ENCODE results near the gene HOXD12. TPM values are rescaled to one million over a fixed set of nuclear protein-coding genes. Genes with fewer than 3 reads are reported as not detected.
A peak's percentile ranks its signal among the peaks of the same experiment; 100 is the strongest.

The HOXD12 gene
- total RNA-seq, 1 experiment from 2014 or later = 0.27 TPM

DNA sequence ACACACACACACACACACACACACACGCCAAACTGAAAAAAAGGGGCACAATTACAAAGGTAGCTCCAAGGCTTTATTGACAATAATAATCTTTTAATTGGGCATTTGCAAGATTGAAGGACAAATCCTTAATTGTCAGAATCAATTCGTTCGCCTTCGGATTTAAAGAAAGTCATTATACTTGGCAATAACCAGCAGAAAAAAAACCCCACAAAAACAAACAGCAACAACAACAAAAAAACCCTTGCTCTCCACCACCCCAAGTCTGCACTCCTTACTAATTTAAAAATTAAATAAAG is 28.1 kb downstream of the HOXD12 start:
- Histone ChIP-seq H3K9me3 (ENCODE audit: control insufficient read depth in 1 of 2, insufficient read depth in 1 of 2, low read depth in 1 of 2, low read length in 2 of 2) (no peaks in the 10 kb centered on the region), H3K9ac (ENCODE audit: low read length) (no peak overlapping the region), H3K9me2 (ENCODE audit: insufficient read depth) (no peaks in the 10 kb centered on the region), H3K4me1 (ENCODE audit: control insufficient read depth in 1 of 2, insufficient read depth in 2 of 2, low read length in 2 of 2) (peaks cover 6 to 17% of the 10 kb centered on the region in 2 experiments; a peak in 3 of 4 replicates), H3K4me3 (replicated peaks in 1 of 2; ENCODE audit: low read depth in 1 of 2, low read length in 2 of 2) (no peak overlapping the region), H3K27me3 (ENCODE audit: insufficient read depth, low read length) (no peaks in the 10 kb centered on the region), H4K20me1 (ENCODE audit: insufficient read depth) (no peaks in the 10 kb centered on the region), H3K4me2 (ENCODE audit: low read length) (peak overlapping the region; percentile 51; the same call in 1 of the 2 replicates), H2AFZ (ENCODE audit: low read depth, low read length, poor library complexity, severe bottlenecking) (peak overlapping the region; percentile 70), H3K79me2 (ENCODE audit: insufficient read depth, low read length) (no peaks in the 10 kb centered on the region), H3K36me3 (ENCODE audit: control insufficient read depth in 1 of 2, insufficient read depth in 2 of 2, low read length in 2 of 2) (no peaks in the 10 kb centered on the region), H3K27ac (ENCODE audit: low read depth, low read length) (no peak overlapping the region)
- TF ChIP-seq EZH2 (IDR thresholded peaks at IDR 0.05) = no peak
- TF ChIP-seq, protein P1, sequence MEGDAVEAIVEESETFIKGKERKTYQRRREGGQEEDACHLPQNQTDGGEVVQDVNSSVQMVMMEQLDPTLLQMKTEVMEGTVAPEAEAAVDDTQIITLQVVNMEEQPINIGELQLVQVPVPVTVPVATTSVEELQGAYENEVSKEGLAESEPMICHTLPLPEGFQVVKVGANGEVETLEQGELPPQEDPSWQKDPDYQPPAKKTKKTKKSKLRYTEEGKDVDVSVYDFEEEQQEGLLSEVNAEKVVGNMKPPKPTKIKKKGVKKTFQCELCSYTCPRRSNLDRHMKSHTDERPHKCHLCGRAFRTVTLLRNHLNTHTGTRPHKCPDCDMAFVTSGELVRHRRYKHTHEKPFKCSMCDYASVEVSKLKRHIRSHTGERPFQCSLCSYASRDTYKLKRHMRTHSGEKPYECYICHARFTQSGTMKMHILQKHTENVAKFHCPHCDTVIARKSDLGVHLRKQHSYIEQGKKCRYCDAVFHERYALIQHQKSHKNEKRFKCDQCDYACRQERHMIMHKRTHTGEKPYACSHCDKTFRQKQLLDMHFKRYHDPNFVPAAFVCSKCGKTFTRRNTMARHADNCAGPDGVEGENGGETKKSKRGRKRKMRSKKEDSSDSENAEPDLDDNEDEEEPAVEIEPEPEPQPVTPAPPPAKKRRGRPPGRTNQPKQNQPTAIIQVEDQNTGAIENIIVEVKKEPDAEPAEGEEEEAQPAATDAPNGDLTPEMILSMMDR (IDR thresholded peaks at IDR 0.05 in 2 of 3, conservative IDR thresholded peaks at IDR 0.05 in 1 of 3; ENCODE audit: borderline replicate concordance in 1 of 3, insufficient read depth in 1 of 3, low read depth in 2 of 3, low read length in 2 of 3) = no peak
- DNase-seq (ENCODE audit: low read depth, low spot score) (no peak), ATAC-seq (no peak)
- no TSS peak for BruUV-seq (replicated peaks)
- intact Hi-C loops (cut with micrococcal nuclease) = loop anchor here (1.0 to 5.0 kb wide), 7 partner anchors 511 to 1630 kb away; no protein-coding TSS in a partner anchor
- ChIA-PET POLR2A (interaction anchor here (0.7 to 1.9 kb wide), 5 partner anchors 41 to 1035 kb away, joined by 3 to 5 read pairs (median 4); no protein-coding TSS in a partner anchor), CTCF (interaction anchor here (0.8 to 3.9 kb wide), 22 partner anchors 9 to 1036 kb away, joined by 3 to 36 read pairs (median 7); no protein-coding TSS in a partner anchor), RAD21 (ENCODE audit: low non-redundant PET in 1 of 2, low total read pairs in 2 of 2, uncharacterized antibody in 2 of 2, unreplicated experiment in 2 of 2) (interaction anchor here in 1 of 2 experiments (0.6 to 1.5 kb wide), 2 partner anchors 327 to 1013 kb away, joined by 3 read pairs; no protein-coding TSS in a partner anchor)

- no TSS peak for BruUV-seq (replicated peaks)
- ChIA-PET RAD21 (ENCODE audit: low non-redundant PET in 1 of 2, low total read pairs in 2 of 2, uncharacterized antibody in 2 of 2, unreplicated experiment in 2 of 2) (no interaction called here), POLR2A (interaction anchor here (0.7 to 1.9 kb wide), 5 partner anchors 40 to 1034 kb away, joined by 3 to 5 read pairs (median 4); no protein-coding TSS in a partner anchor), CTCF (interaction anchor here (1.0 to 3.9 kb wide), 10 partner anchors 318 to 1020 kb away, joined by 3 to 36 read pairs (median 16); no protein-coding TSS in a partner anchor)
- no peaks in the 10 kb centered on the region for H4K20me1 ChIP-seq (ENCODE audit: insufficient read depth)
- H3K27me3 ChIP-seq (ENCODE audit: insufficient read depth, low read length) = no peaks in the 10 kb centered on the region
- H3K4me1 ChIP-seq (ENCODE audit: control insufficient read depth in 1 of 2, insufficient read depth in 2 of 2, low read length in 2 of 2) = peaks cover 6 to 17% of the 10 kb centered on the region in 2 experiments; a peak in 3 of 4 replicates
- H3K9me2 ChIP-seq (ENCODE audit: insufficient read depth) = no peaks in the 10 kb centered on the region
- no peaks in the 10 kb centered on the region for H3K36me3 ChIP-seq (ENCODE audit: control insufficient read depth in 1 of 2, insufficient read depth in 2 of 2, low read length in 2 of 2)
- H3K9ac ChIP-seq (ENCODE audit: low read length) = no peak overlapping the region
- no peak for DNase-seq (ENCODE audit: low read depth, low spot score)
- intact Hi-C loops (cut with micrococcal nuclease) = loop anchor here (5.0 kb wide), 3 partner anchors 704 to 1629 kb away; no protein-coding TSS in a partner anchor
- no peak overlapping the region for H2AFZ ChIP-seq (ENCODE audit: low read depth, low read length, poor library complexity, severe bottlenecking)
- H3K4me2 ChIP-seq (ENCODE audit: low read length) = peak overlapping the region; percentile 84; the same call in 1 of the 2 replicates
- H3K4me3 ChIP-seq (replicated peaks in 1 of 2; ENCODE audit: low read depth in 1 of 2, low read length in 2 of 2) = no peak overlapping the region
- no peak overlapping the region for H3K27ac ChIP-seq (ENCODE audit: low read depth, low read length)
- no peak for ATAC-seq
- H3K79me2 ChIP-seq (ENCODE audit: insufficient read depth, low read length) = no peaks in the 10 kb centered on the region
- H3K9me3 ChIP-seq (ENCODE audit: control insufficient read depth in 1 of 2, insufficient read depth in 1 of 2, low read depth in 1 of 2, low read length in 2 of 2) = no peaks in the 10 kb centered on the region
- TF ChIP-seq SP1 (IDR thresholded peaks at IDR 0.05; ENCODE audit: low read depth) (no peak), ZNF274 (IDR thresholded peaks at IDR 0.05; ENCODE audit: low read depth, low read length) (no peak), EGR1 (IDR thresholded peaks at IDR 0.05; ENCODE audit: low read depth) (no peak), ZFX (IDR thresholded peaks at IDR 0.05) (no peak), ZBTB33 (IDR thresholded peaks at IDR 0.05; ENCODE audit: extremely low read depth, insufficient replicate concordance, low read length) (no peak), EZH2phosphoT487 (IDR thresholded peaks at IDR 0.05; ENCODE audit: borderline replicate concordance) (no peak), JUND (IDR thresholded peaks at IDR 0.05) (no peak)
Measured at GRCh38 chr2:176128172-176128981, 28.8 kb downstream of the HOXD12 start.

Measured in HCT116 (cell line).